Transverse colon (tissue), 3 donors: ENCODE data around the gene TMEM107.

Experiments used
- CTCF ChIP-seq, 5 experiments: fragments of 200-600 bp in 3 of 5; fragments of 450-650 bp in 2 of 5; sonication (generic) in 3 of 5; IDR thresholded peaks; 1 replicate in 2 of 5; 2 replicates in 3 of 5; pipeline ENCODE4 v1.5.1; 2016 to 2017; ENCODE audit warnings: antibody characterized with exemption in 5 of 5, inconsistent platforms in 3 of 5, mild to moderate bottlenecking in 2 of 5, moderate library complexity in 1 of 5
- EP300 ChIP-seq: sonication (generic); formaldehyde crosslinking; IDR thresholded peaks from one replicate; pipeline ENCODE4 v1.6.1; 2017; ENCODE audit warnings: antibody characterized with exemption, low read depth

- no peak for TF ChIP-seq CTCF (IDR thresholded peaks at IDR 0.05)
- no peak for TF ChIP-seq EP300
Observed at GRCh38 chr17:8192070-8192815, 16.1 kb upstream of the TMEM107 start.
